ENCODE data around the gene RBM10. TPM values are rescaled to one million over a fixed set of nuclear protein-coding genes. Genes with fewer than 3 reads are reported as not detected.
A peak's percentile ranks its signal among the peaks of the same experiment; 100 is the strongest.

RBM10 gene
- total RNA-seq, 4 donors from 2014 or later = 26.5 to 43.0 (median 35.2) TPM

DNA sequence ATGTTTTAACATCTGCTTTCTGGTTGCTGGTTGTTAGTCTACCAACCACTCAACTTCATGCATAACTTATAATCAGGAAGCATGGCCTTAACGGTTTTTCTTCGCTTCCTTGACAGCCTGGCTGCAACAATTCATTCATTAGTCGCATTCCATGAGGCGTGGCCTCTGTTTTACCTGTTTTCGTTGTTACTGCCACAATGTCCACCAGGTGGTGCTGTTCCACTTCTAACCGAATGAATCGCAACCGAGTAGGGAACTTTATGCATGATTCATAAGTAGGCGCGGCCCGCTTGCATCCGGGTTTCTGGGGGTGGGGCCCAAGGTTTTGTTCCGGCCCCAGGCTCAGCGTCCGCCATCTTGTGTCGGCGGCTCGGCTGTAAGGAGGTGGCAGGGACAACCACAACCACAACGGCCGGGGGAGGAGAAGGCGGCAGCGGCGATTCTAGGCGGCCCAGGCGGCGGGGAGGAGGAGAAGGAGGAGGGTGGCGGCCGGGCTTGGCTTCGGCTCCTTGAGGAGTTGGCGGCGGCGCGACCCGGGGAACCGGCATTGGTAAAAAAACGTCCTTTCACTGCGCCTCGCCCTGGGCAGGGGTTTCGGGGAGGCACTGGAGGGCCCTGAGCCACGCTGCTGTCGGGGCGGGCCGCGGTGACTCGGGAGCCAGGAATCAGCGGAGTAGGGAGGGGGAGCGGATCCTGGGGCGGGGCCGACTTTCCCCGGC is 48.6 kb downstream of the RBM10 start, which contains the start of gene UBA1:
UBA1 (plus strand) TSS at position 355 of the 719 bp plus-strand sequence. CDS start 4,974 bp downstream, outside the sequence.
- intact Hi-C loops (cut with DNase I) = loop anchor here (5.0 kb wide), 2 partner anchors 194 to 334 kb away; no protein-coding TSS in a partner anchor

DNA sequence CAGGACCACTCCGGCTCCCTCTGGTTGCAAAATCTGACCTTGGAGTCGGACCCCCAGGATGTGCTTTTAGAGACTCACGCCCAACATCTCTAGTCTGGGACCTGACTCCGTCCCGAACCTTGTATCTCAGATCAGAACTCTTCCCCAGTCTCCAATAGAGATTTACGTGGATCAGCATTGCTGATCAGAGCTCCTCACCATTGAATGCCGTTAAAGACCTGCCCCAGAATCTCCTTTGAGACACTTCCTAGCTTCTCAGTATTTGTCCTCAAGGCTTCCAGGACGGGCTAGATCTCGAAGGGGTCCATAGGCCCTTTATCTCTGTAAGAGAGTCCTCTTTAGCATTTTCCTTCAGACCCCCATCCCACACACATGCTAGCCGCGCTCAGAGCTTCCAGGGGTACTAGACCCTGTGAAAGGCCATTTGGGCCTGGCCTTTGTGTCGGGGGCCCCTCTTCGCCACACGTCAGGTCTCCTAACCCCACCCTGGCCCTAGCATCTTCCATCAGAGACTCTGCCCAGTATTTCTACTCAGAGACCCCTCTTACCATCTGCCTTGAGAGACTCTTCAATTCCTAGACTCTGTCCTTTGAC is 49.3 kb downstream of the RBM10 start:
- Histone ChIP-seq H3K9me3 (no peaks in the 10 kb centered on the region), H3K4me1 (peaks cover 43 to 52% of the 10 kb centered on the region in 2 donors)
- 5 to 8% methylated on average over 12 to 14 of the region's 14 CpGs for WGBS, 2 donors

More for the DNA sequence above, 48.6 kb downstream of the RBM10 start, which contains the start of gene UBA1:
- Histone ChIP-seq H3K27me3 (no peaks in the 10 kb centered on the region), H3K9me3 (no peaks in the 10 kb centered on the region), H3K36me3 (peaks cover under 1 to 6% of the 10 kb centered on the region in 2 donors), H3K27ac (peak within 1 kb of the TSS; percentile 90 to 97 (median 93)), H3K4me3 (replicated peaks in 1 of 3) (peak within 1 kb of the TSS in 2 of 3 donors; percentile 29 to 85), H3K4me1 (peaks cover 43 to 52% of the 10 kb centered on the region in 2 donors)
- TF ChIP-seq, protein P1, sequence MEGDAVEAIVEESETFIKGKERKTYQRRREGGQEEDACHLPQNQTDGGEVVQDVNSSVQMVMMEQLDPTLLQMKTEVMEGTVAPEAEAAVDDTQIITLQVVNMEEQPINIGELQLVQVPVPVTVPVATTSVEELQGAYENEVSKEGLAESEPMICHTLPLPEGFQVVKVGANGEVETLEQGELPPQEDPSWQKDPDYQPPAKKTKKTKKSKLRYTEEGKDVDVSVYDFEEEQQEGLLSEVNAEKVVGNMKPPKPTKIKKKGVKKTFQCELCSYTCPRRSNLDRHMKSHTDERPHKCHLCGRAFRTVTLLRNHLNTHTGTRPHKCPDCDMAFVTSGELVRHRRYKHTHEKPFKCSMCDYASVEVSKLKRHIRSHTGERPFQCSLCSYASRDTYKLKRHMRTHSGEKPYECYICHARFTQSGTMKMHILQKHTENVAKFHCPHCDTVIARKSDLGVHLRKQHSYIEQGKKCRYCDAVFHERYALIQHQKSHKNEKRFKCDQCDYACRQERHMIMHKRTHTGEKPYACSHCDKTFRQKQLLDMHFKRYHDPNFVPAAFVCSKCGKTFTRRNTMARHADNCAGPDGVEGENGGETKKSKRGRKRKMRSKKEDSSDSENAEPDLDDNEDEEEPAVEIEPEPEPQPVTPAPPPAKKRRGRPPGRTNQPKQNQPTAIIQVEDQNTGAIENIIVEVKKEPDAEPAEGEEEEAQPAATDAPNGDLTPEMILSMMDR (IDR thresholded peaks at IDR 0.05) = peak; percentile 30 to 96 (median 68)
- TF ChIP-seq POLR2A (IDR thresholded peaks at IDR 0.05) = peak; percentile 45 to 90
- peak; percentile 92 to 94 for DNase-seq
- WGBS, 2 donors = 0 to 2% methylated on average over 7 to 11 of the region's 50 CpGs

DNA sequence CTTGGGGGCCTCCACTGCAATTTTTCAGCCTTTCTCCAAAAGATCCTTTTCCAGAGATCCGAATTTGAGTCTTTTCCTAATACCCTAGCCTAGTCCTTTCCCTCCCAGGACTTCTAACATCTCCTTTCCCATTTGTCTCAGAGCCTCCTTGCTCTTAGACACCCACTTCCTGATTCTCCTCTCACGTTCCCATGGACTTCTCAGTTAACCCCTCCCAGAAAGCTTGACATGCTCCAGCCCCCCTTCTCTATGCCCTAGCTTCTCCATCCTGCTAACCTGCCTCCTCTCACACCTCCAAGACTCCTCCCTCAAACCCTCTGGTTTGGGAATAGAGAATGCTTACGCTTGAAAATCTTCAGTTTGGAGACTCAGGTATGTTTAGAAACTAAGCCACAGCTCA is 51.1 kb downstream of the RBM10 start:
- peak overlapping the region in 1 of 3 donors; percentile 27 for H3K27ac ChIP-seq
- H3K27me3 ChIP-seq = no peaks in the 10 kb centered on the region
- intact Hi-C loops (cut with DNase I) = no loop called here

More for the DNA sequence above, 49.3 kb downstream of the RBM10 start:
- Histone ChIP-seq H3K27me3 (no peaks in the 10 kb centered on the region), H3K27ac (peak overlapping the region; percentile 90 to 97 (median 93)), H3K4me3 (replicated peaks in 1 of 3) (peak overlapping the region in 2 of 3 donors; percentile 29 to 85), H3K36me3 (peaks cover 7 to 12% of the 10 kb centered on the region in 2 donors)
- intact Hi-C loops (cut with DNase I) = loop anchor here (5.0 kb wide), 2 partner anchors 193 to 333 kb away; no protein-coding TSS in a partner anchor
- DNase-seq = no peak
- no peak for TF ChIP-seq POLR2A (IDR thresholded peaks at IDR 0.05)
- TF ChIP-seq, protein P1 (IDR thresholded peaks at IDR 0.05) = no peak

DNA sequence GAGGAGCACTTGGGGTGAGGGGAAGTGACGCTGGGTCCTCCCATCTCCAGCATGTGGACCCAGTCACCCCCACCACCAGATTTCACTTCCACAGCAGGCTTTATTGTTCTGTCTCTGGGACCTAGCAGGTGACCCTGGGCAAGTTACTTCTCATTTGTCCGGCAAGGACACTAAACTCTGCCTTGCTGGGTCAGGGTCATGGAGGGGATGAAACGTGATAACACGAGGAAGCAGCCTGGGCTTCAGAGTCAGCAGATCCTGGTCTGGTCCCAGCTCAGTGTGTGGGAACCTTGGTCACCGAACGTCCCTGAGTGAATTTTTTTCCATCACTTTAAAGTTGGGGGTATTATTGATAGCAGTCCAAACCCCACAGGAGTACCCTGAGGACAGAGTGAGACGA is 52.5 kb downstream of the RBM10 start:
- H3K9me3 ChIP-seq = no peaks in the 10 kb centered on the region
- intact Hi-C loops (cut with DNase I) = no loop called here
- TF ChIP-seq POLR2A (IDR thresholded peaks at IDR 0.05) = no peak
- TF ChIP-seq, protein P1 (IDR thresholded peaks at IDR 0.05) = no peak
- no peaks in the 10 kb centered on the region for H3K27me3 ChIP-seq
- no peak overlapping the region for H3K4me3 ChIP-seq (replicated peaks in 1 of 3)
- 54 to 58% methylated on average over 4 to 7 of the region's 7 CpGs for WGBS, 2 donors
- peaks cover 40 to 54% of the 10 kb centered on the region in 2 donors for H3K4me1 ChIP-seq
- H3K36me3 ChIP-seq = peaks cover 40 to 43% of the 10 kb centered on the region in 2 donors
- no peak overlapping the region for H3K27ac ChIP-seq
- no peak for DNase-seq

More for the DNA sequence above, 51.1 kb downstream of the RBM10 start:
- Histone ChIP-seq H3K4me1 (peaks cover 42 to 49% of the 10 kb centered on the region in 2 donors), H3K9me3 (no peaks in the 10 kb centered on the region), H3K4me3 (replicated peaks in 1 of 3) (peak overlapping the region in 1 of 3 donors; percentile 5), H3K36me3 (peaks cover 25 to 30% of the 10 kb centered on the region in 2 donors)
- WGBS, 2 donors = 44 to 56% methylated on average over 3 of the region's 3 CpGs
- no peak for TF ChIP-seq POLR2A (IDR thresholded peaks at IDR 0.05)
- TF ChIP-seq, protein P1 (IDR thresholded peaks at IDR 0.05) = no peak
- no peak for DNase-seq
